GM23338 (cell line): Measurements from ENCODE around the gene LIMK2. TPM values are rescaled to one million over a fixed set of nuclear protein-coding genes. Genes with fewer than 3 reads are reported as not detected.

Experiments used
- ATAC-seq: fragments of 200-7000 bp; cut with Tn5 transposase; 3 replicates; pipeline ENCODE4 v1.9.1; 2020
- DNase-seq: peaks from one replicate; pipeline ENCODE4 v3.0.0-alpha.2; 2015; ENCODE audit warnings: low spot score
- H2AFZ ChIP-seq: fragments of 200-600 bp; sonication (generic); 2 replicates; pipeline ENCODE4 v1.8.0; 2016; ENCODE audit warnings: antibody characterized with exemption, mild to moderate bottlenecking, moderate library complexity
- H3F3A ChIP-seq: fragments of 200-600 bp; sonication (generic); replicated peaks from 2 replicates; pipeline ENCODE4 v1.8.0; 2017; ENCODE audit warnings: antibody characterized with exemption, mixed run types, low read depth
- H3K27ac ChIP-seq: fragments of 200-600 bp; sonication (generic); 2 replicates; pipeline ENCODE4 v1.6.1; 2016; ENCODE audit warnings: low read depth
- H3K27me3 ChIP-seq: fragments of 200-600 bp; sonication (generic); 2 replicates; pipeline ENCODE4 v1.8.0; 2016; ENCODE audit warnings: mild to moderate bottlenecking, mixed run types, moderate library complexity; ENCODE audit not compliant: insufficient read depth
- H3K36me3 ChIP-seq: fragments of 200-600 bp; sonication (generic); 2 replicates; pipeline ENCODE4 v1.8.0; 2016; ENCODE audit warnings: mild to moderate bottlenecking; ENCODE audit not compliant: insufficient read depth
- H3K4me1 ChIP-seq: fragments of 200-600 bp; sonication (generic); 2 replicates; pipeline ENCODE4 v1.8.0; 2016; ENCODE audit warnings: mild to moderate bottlenecking, moderate library complexity; ENCODE audit not compliant: insufficient read depth
- H3K4me2 ChIP-seq: fragments of 200-600 bp; sonication (generic); 2 replicates; pipeline ENCODE4 v1.7.1; 2017; ENCODE audit warnings: mixed run types
- H3K4me3 ChIP-seq: fragments of 200-600 bp; sonication (generic); 2 replicates; pipeline ENCODE4 v1.6.1; 2016; ENCODE audit warnings: mixed run types
- H3K79me2 ChIP-seq: fragments of 200-600 bp; sonication (generic); replicated peaks from 2 replicates; pipeline ENCODE4 v1.8.0; 2017; ENCODE audit warnings: mild to moderate bottlenecking; ENCODE audit not compliant: insufficient read depth
- H3K9me2 ChIP-seq: fragments of 200-600 bp; sonication (generic); 2 replicates; pipeline ENCODE4 v1.8.0; 2017; ENCODE audit not compliant: insufficient read depth
- H4K20me1 ChIP-seq: fragments of 200-600 bp; sonication (generic); replicated peaks from 2 replicates; pipeline ENCODE4 v1.8.0; 2017; ENCODE audit warnings: mild to moderate bottlenecking; ENCODE audit not compliant: insufficient read depth
- H3K27ac Mint-ChIP-seq: 2 replicates; pipeline ENCODE4 v1.8.0; 2020; ENCODE audit warnings: inconsistent platforms, mild to moderate bottlenecking, moderate library complexity, mixed read lengths
- H3K27me3 Mint-ChIP-seq: 3 replicates; pipeline ENCODE4 v1.8.0; 2022; ENCODE audit warnings: low read depth, mild to moderate bottlenecking, moderate library complexity, mixed read lengths, inconsistent platforms; ENCODE audit not compliant: insufficient read depth, poor library complexity
- H3K36me3 Mint-ChIP-seq: 3 replicates; pipeline ENCODE4 v1.8.0; 2021; ENCODE audit warnings: low read depth, mild to moderate bottlenecking, inconsistent platforms, moderate library complexity, mixed read lengths
- H3K4me1 Mint-ChIP-seq: 3 replicates; pipeline ENCODE4 v1.8.0; 2020; ENCODE audit warnings: mild to moderate bottlenecking, inconsistent platforms, mixed read lengths
- H3K4me3 Mint-ChIP-seq: 3 replicates; pipeline ENCODE4 v1.8.0; 2021; ENCODE audit warnings: moderate library complexity, mild to moderate bottlenecking, inconsistent platforms, mixed read lengths
- H3K9me3 Mint-ChIP-seq: 3 replicates; pipeline ENCODE4 v1.8.0; 2020; ENCODE audit warnings: moderate library complexity, mild to moderate bottlenecking, inconsistent platforms, mixed read lengths
- CREB1 ChIP-seq: fragments of 250-450 bp; sonication (Bioruptor Pico); IDR thresholded peaks from 2 replicates; pipeline ENCODE4 v1.5.0; 2020; ENCODE audit warnings: low read depth, mild to moderate bottlenecking, moderate library complexity
- CTCF ChIP-seq, 2 experiments: fragments of 200-600 bp in 1 of 2; sonication (generic) in 1 of 2; conservative IDR thresholded peaks; 2 replicates each; pipeline versions ENCODE4 v1.5.1 to v1.6.1; 2016 to 2017; ENCODE audit warnings: antibody characterized with exemption in 2 of 2, low read depth in 2 of 2, mild to moderate bottlenecking in 2 of 2, moderate library complexity in 1 of 2
- JUNB ChIP-seq: IDR thresholded peaks from one replicate; pipeline ENCODE4 v1.6.1; 2016; ENCODE audit warnings: antibody characterized with exemption; ENCODE audit not compliant: unreplicated experiment
- REST ChIP-seq: IDR thresholded peaks from one replicate; pipeline ENCODE4 v1.6.1; 2018; ENCODE audit warnings: antibody characterized with exemption; ENCODE audit not compliant: unreplicated experiment
- ZNF114 ChIP-seq: fragments of 250-450 bp; sonication (Bioruptor Pico); IDR thresholded peaks from 2 replicates; pipeline ENCODE4 v1.5.0; 2020; ENCODE audit warnings: mild to moderate bottlenecking, moderate library complexity
- ZNF462 ChIP-seq: fragments of 250-450 bp; sonication (Bioruptor Pico); IDR thresholded peaks from 2 replicates; pipeline ENCODE4 v1.5.0; 2020; ENCODE audit warnings: mild to moderate bottlenecking, moderate library complexity
- polyA plus RNA-seq: library from polyadenylated mRNA; unstranded; fragments of >200 nt; fragmentation: Nextera tagmentation; extraction: Ambion mirVana; gene quantifications from 2 replicates; pipeline ENCODE4 v1.2.1, GENCODE V29; 2016
- total RNA-seq: library from RNA; depleted of rRNA; stranded (reverse); fragments of >200 nt; shearing (Covaris generic); gene quantifications from 2 replicates; pipeline ENCODE4 v1.2.3, GENCODE V29; 2014

LIMK2 gene
- total and polyA plus RNA-seq, 2 experiments from 2014 or later = 12.5 to 39.8 TPM

GRCh38 chr22:31278151-31278621 is 66.1 kb downstream of the LIMK2 start:
- H3K36me3 Mint-ChIP-seq = peaks cover 39% of the 10 kb centered on the region
- H3K4me2 ChIP-seq = no peak overlapping the region
- H3K9me2 ChIP-seq = no peaks in the 10 kb centered on the region
- no peaks in the 10 kb centered on the region for H3K9me3 Mint-ChIP-seq
- no peak for ATAC-seq
- H3K27me3 Mint-ChIP-seq = peaks cover 2% of the 10 kb centered on the region
- H3F3A ChIP-seq = no peaks in the 10 kb centered on the region
- TF ChIP-seq ZNF462 (CRISPR knock-in tag) = no peak
- no peak for TF ChIP-seq CREB1 (CRISPR knock-in tag)
- H3K4me3 ChIP-seq = no peak overlapping the region
- no peak for DNase-seq
- H3K36me3 ChIP-seq = peaks cover 20% of the 10 kb centered on the region
- no peak overlapping the region for H3K27ac Mint-ChIP-seq
- no peak overlapping the region for H2AFZ ChIP-seq
- H3K27me3 ChIP-seq = no peaks in the 10 kb centered on the region
- H3K79me2 ChIP-seq = no peaks in the 10 kb centered on the region
- H4K20me1 ChIP-seq = no peaks in the 10 kb centered on the region
- H3K4me1 ChIP-seq = no peaks in the 10 kb centered on the region
- no peak overlapping the region for H3K27ac ChIP-seq
- peaks cover 3% of the 10 kb centered on the region; the same call in 2 of the 3 replicates for H3K4me1 Mint-ChIP-seq
- H3K4me3 Mint-ChIP-seq = no peak overlapping the region

- no peak for ATAC-seq
- no peaks in the 10 kb centered on the region for H3K27me3 ChIP-seq
- no peak overlapping the region for H3K27ac Mint-ChIP-seq
- H3K9me3 Mint-ChIP-seq = no peaks in the 10 kb centered on the region
- H2AFZ ChIP-seq = no peak overlapping the region
- no peaks in the 10 kb centered on the region for H3K79me2 ChIP-seq
- H3K4me1 Mint-ChIP-seq = peaks cover 5% of the 10 kb centered on the region; the same call in 2 of the 3 replicates
- peaks cover 33% of the 10 kb centered on the region for H3K36me3 Mint-ChIP-seq
- no peak overlapping the region for H3K4me2 ChIP-seq
- no peak overlapping the region for H3K4me3 Mint-ChIP-seq
- H3K9me2 ChIP-seq = no peaks in the 10 kb centered on the region
- DNase-seq = no peak
- no peaks in the 10 kb centered on the region for H3K4me1 ChIP-seq
- H3K36me3 ChIP-seq = peaks cover 15% of the 10 kb centered on the region
- H3K27me3 Mint-ChIP-seq = peaks cover 2% of the 10 kb centered on the region
- no peaks in the 10 kb centered on the region for H3F3A ChIP-seq
- H3K27ac ChIP-seq = no peak overlapping the region
- no peak overlapping the region for H3K4me3 ChIP-seq
- no peaks in the 10 kb centered on the region for H4K20me1 ChIP-seq
- TF ChIP-seq CREB1 (CRISPR knock-in tag) (no peak), JUNB (no peak), REST (no peak), ZNF114 (no peak), CTCF (conservative IDR thresholded peaks at IDR 0.05; ENCODE audit: low read depth in 2 of 2) (no peak)
Observed at GRCh38 chr22:31278626-31279326, 66.7 kb downstream of the LIMK2 start.
